Ishikawa (cell line): ENCODE results near the gene RAI2.

Source experiments
- CEBPB ChIP-seq: IDR thresholded peaks from 2 replicates; pipeline ENCODE4 v1.6.1; 2012
- CREB1 ChIP-seq: IDR thresholded peaks from 2 replicates; pipeline ENCODE4 v1.6.1; 2012; ENCODE audit warnings: low read depth
- EGR1 ChIP-seq: IDR thresholded peaks from 2 replicates; pipeline ENCODE4 v1.6.1; 2012
- EP300 ChIP-seq: IDR thresholded peaks from 2 replicates; pipeline ENCODE4 v1.6.1; 2012; ENCODE audit warnings: borderline replicate concordance
- MAX ChIP-seq: IDR thresholded peaks from 2 replicates; pipeline ENCODE4 v1.6.1; 2012
- NFIC ChIP-seq: IDR thresholded peaks from 2 replicates; pipeline ENCODE4 v1.6.1; 2012
- RAD21 ChIP-seq: IDR thresholded peaks from 2 replicates; pipeline ENCODE4 v1.6.1; 2012; ENCODE audit warnings: low read depth
- TAF1 ChIP-seq: IDR thresholded peaks from 2 replicates; pipeline ENCODE4 v1.6.1; 2012; ENCODE audit warnings: low read depth, mild to moderate bottlenecking
- TCF12 ChIP-seq: IDR thresholded peaks from 2 replicates; pipeline ENCODE4 v1.6.1; 2012; ENCODE audit warnings: low read depth
- TEAD4 ChIP-seq: IDR thresholded peaks from 2 replicates; pipeline ENCODE4 v1.6.1; 2012
- USF1 ChIP-seq: IDR thresholded peaks from 2 replicates; pipeline ENCODE4 v1.6.1; 2012
- YY1 ChIP-seq: IDR thresholded peaks from 2 replicates; pipeline ENCODE4 v1.6.1; 2012; ENCODE audit warnings: low read depth
- ZBTB7A ChIP-seq: IDR thresholded peaks from 2 replicates; pipeline ENCODE4 v1.6.1; 2012; ENCODE audit warnings: low read depth
- TF ChIP-seq, protein P1 (sequence below): IDR thresholded peaks from 2 replicates; pipeline ENCODE4 v1.6.1; 2012; ENCODE audit warnings: low read depth, mild to moderate bottlenecking

DNA sequence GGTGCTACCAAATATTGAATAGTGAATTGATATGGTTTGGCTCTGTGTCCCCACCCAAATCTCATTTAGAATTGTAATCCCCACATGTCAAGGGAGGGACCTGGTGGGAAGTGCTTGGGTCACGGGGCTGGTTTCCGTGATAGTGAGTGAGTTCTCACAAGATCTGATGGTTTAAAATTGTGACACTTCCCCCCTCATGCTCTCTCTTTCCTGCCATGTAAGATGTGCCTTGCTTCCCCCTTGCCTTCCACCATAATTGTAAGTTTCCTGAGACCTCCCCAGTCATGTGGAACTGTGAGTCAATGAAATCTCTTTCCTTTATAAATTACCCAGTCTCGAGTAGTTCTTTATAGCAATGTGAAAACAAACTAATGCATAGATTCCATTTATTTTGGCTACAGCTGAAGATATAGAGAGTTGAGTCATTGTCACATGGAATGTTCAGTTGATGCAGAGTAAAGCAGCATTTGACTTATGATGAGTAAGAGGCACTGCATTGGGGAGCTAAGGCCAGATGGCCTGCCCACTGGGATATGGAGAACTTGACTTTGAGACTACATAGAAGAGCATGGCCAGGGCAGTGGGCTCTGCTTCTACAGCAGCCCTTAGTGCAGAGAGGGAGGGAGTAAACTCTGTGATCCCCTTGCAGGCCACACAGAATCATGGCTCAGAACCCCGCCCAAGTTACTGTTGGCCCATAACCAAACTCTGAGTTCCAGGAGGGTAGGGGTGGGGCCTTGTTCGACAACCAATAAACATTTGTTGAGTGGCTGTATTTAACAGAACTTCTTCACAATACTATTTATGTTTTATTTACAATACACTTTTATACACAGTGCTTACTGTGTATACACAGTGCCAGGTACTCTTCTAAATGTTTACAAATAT is 34.2 kb downstream of the RAI2 start:
- TF ChIP-seq USF1: no peak
- no peak for TF ChIP-seq EP300
- TF ChIP-seq CEBPB: no peak
- no peak for TF ChIP-seq TAF1
- no peak for TF ChIP-seq TEAD4
- TF ChIP-seq EGR1: no peak
- no peak for TF ChIP-seq YY1
- no peak for TF ChIP-seq CREB1
- no peak for TF ChIP-seq ZBTB7A
- TF ChIP-seq NFIC: no peak
- TF ChIP-seq RAD21: no peak
- TF ChIP-seq, protein P1, sequence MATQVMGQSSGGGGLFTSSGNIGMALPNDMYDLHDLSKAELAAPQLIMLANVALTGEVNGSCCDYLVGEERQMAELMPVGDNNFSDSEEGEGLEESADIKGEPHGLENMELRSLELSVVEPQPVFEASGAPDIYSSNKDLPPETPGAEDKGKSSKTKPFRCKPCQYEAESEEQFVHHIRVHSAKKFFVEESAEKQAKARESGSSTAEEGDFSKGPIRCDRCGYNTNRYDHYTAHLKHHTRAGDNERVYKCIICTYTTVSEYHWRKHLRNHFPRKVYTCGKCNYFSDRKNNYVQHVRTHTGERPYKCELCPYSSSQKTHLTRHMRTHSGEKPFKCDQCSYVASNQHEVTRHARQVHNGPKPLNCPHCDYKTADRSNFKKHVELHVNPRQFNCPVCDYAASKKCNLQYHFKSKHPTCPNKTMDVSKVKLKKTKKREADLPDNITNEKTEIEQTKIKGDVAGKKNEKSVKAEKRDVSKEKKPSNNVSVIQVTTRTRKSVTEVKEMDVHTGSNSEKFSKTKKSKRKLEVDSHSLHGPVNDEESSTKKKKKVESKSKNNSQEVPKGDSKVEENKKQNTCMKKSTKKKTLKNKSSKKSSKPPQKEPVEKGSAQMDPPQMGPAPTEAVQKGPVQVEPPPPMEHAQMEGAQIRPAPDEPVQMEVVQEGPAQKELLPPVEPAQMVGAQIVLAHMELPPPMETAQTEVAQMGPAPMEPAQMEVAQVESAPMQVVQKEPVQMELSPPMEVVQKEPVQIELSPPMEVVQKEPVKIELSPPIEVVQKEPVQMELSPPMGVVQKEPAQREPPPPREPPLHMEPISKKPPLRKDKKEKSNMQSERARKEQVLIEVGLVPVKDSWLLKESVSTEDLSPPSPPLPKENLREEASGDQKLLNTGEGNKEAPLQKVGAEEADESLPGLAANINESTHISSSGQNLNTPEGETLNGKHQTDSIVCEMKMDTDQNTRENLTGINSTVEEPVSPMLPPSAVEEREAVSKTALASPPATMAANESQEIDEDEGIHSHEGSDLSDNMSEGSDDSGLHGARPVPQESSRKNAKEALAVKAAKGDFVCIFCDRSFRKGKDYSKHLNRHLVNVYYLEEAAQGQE: no peak
- TF ChIP-seq MAX: no peak
- no peak for TF ChIP-seq TCF12
